OCI-LY3 (cell line): ENCODE measurements around the gene DENND5A.
"Not testable (repeated sequence)": the region's sequence is repeated elsewhere in the genome, so short reads cannot be mapped to it uniquely, and the experiment has no call there.

Experiments used
- CTCF ChIP-seq: fragments of 200-600, 300-600 bp; sonication (generic); IDR thresholded peaks from 2 replicates; pipeline ENCODE4 v1.5.1; 2014; ENCODE audit warnings: antibody characterized with exemption, low read length, low read depth
- EZH2phosphoT487 ChIP-seq: fragments of 200-600 bp; shearing (Covaris generic); IDR thresholded peaks from 2 replicates; pipeline ENCODE4 v1.6.1; 2018; ENCODE audit warnings: antibody characterized with exemption, mixed run types, low read depth

- not testable (repeated sequence) for TF ChIP-seq CTCF, EZH2phosphoT487
These were observed 166.7 kb downstream of the DENND5A start for GRCh38 chr11:9098455-9098854.
